ENCODE data around the gene CSF3.

Gene CSF3

GRCh38 chr17:40018211-40019121 is 3.2 kb downstream of the CSF3 start:
- no peak for TF ChIP-seq CTCF (IDR thresholded peaks at IDR 0.05; ENCODE audit: insufficient read depth, low read length, poor library complexity, severe bottlenecking)
- TF ChIP-seq EZH2phosphoT487 (conservative IDR thresholded peaks at IDR 0.05; ENCODE audit: low read length): no peak
- no peak overlapping the region for H2AFZ ChIP-seq (ENCODE audit: low read depth, low read length, severe bottlenecking)
- no peak overlapping the region for H3K27ac ChIP-seq (ENCODE audit: low read depth, low read length)
- no peaks in the 10 kb centered on the region for H3K79me2 ChIP-seq (ENCODE audit: insufficient read depth, low read length)
- no peak overlapping the region for H3K9ac ChIP-seq (ENCODE audit: low read length)
- no peaks in the 10 kb centered on the region for H3K9me2 ChIP-seq (replicated peaks; ENCODE audit: insufficient read depth, low read length)
- H3K27me3 ChIP-seq (ENCODE audit: low read length): no peaks in the 10 kb centered on the region
- H3K4me3 ChIP-seq (ENCODE audit: insufficient read depth, low read length, poor library complexity, severe bottlenecking): no peak overlapping the region
- H4K20me1 ChIP-seq (ENCODE audit: low read depth, low read length): no peaks in the 10 kb centered on the region
- no peaks in the 10 kb centered on the region for H3F3A ChIP-seq (ENCODE audit: insufficient read depth)
- H3K9me3 ChIP-seq (ENCODE audit: insufficient read depth, low read length): no peaks in the 10 kb centered on the region
- H3K4me2 ChIP-seq (ENCODE audit: low read depth, low read length, poor library complexity, severe bottlenecking): no peak overlapping the region
- no peaks in the 10 kb centered on the region for H3K36me3 ChIP-seq (ENCODE audit: low read length)

DNA sequence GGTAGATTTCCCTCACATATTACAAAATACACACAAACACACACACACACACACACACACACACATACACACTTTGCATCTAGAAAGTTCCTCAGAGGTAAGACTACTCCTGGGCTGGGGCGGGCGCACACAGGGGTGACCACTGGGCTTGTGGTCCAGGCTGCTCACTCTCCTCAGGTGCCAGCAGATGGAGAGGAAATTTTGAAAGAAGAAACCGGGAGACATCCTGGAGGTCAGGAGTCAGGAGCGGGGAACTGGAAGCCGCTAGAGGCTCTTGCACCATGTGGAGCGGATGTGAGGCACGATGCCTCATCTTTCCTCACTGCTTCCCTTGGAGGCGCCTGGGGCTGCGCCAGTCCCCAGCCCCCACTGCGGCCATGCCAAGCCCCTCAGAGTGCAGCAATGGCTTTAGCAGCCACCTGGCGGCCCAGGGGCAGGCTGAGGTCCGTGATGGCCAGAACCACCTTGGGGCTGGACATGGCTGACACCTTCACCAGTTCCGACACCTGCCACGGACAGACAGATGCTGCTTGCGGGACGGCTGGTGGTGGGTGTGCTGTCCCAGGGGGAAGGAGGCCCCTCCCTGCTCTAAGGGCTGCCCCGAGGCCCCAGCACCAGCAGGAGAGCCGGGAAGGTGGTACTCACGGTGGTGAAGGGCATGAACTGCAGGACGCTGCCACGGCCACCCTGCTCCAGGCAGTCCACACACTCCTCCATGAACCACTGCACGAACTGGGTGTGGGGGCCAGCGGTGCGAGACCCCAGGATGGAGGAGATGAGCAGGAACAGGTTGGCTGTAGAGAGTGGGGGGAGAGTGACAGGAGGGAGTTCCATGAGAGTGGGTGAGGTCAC is 4.1 kb downstream of the CSF3 start:
- H3K36me3 ChIP-seq (ENCODE audit: low read length): no peaks in the 10 kb centered on the region
- H3K4me3 ChIP-seq (ENCODE audit: insufficient read depth, low read length, poor library complexity, severe bottlenecking): no peak overlapping the region
- no peak overlapping the region for H3K9ac ChIP-seq (ENCODE audit: low read length)
- no peak overlapping the region for H3K4me2 ChIP-seq (ENCODE audit: low read depth, low read length, poor library complexity, severe bottlenecking)
- TF ChIP-seq CTCF (IDR thresholded peaks at IDR 0.05; ENCODE audit: insufficient read depth, low read length, poor library complexity, severe bottlenecking): no peak
- TF ChIP-seq EZH2phosphoT487 (conservative IDR thresholded peaks at IDR 0.05; ENCODE audit: low read length): no peak
- no peaks in the 10 kb centered on the region for H3K9me2 ChIP-seq (replicated peaks; ENCODE audit: insufficient read depth, low read length)
- H3F3A ChIP-seq (ENCODE audit: insufficient read depth): no peaks in the 10 kb centered on the region
- H3K79me2 ChIP-seq (ENCODE audit: insufficient read depth, low read length): no peaks in the 10 kb centered on the region
- H2AFZ ChIP-seq (ENCODE audit: low read depth, low read length, severe bottlenecking): no peak overlapping the region
- no peaks in the 10 kb centered on the region for H3K9me3 ChIP-seq (ENCODE audit: insufficient read depth, low read length)
- H4K20me1 ChIP-seq (ENCODE audit: low read depth, low read length): no peaks in the 10 kb centered on the region
- H3K27ac ChIP-seq (ENCODE audit: low read depth, low read length): no peak overlapping the region
- no peaks in the 10 kb centered on the region for H3K27me3 ChIP-seq (ENCODE audit: low read length)

- Histone ChIP-seq H3K27me3 (ENCODE audit: low read length) (no peaks in the 10 kb centered on the region), H4K20me1 (ENCODE audit: low read depth, low read length) (no peaks in the 10 kb centered on the region), H3K9me3 (ENCODE audit: insufficient read depth, low read length) (no peaks in the 10 kb centered on the region), H3K9me2 (replicated peaks; ENCODE audit: insufficient read depth, low read length) (no peaks in the 10 kb centered on the region), H3K27ac (ENCODE audit: low read depth, low read length) (no peak overlapping the region), H3F3A (ENCODE audit: insufficient read depth) (no peaks in the 10 kb centered on the region), H3K36me3 (ENCODE audit: low read length) (no peaks in the 10 kb centered on the region), H3K4me2 (ENCODE audit: low read depth, low read length, poor library complexity, severe bottlenecking) (no peak overlapping the region), H3K79me2 (ENCODE audit: insufficient read depth, low read length) (no peaks in the 10 kb centered on the region), H3K4me3 (ENCODE audit: insufficient read depth, low read length, poor library complexity, severe bottlenecking) (no peak overlapping the region), H3K9ac (ENCODE audit: low read length) (no peak overlapping the region), H2AFZ (ENCODE audit: low read depth, low read length, severe bottlenecking) (no peak overlapping the region)
- TF ChIP-seq EZH2phosphoT487 (conservative IDR thresholded peaks at IDR 0.05; ENCODE audit: low read length) (no peak), CTCF (IDR thresholded peaks at IDR 0.05; ENCODE audit: insufficient read depth, low read length, poor library complexity, severe bottlenecking) (no peak)
Observed at GRCh38 chr17:40020146-40020545, 4.9 kb downstream of the CSF3 start.

Data from SU-DHL-6 (cell line).